Hepatocyte (in vitro differentiated cells): ENCODE measurements around the gene CDHR2. TPM values are rescaled to one million over a fixed set of nuclear protein-coding genes. Genes with fewer than 3 reads are reported as not detected.

Experiments used
- DNase-seq: peaks from one replicate; pipeline ENCODE4 v3.0.0-alpha.2; 2016; ENCODE audit warnings: low spot score
- H2AFZ ChIP-seq: fragments of 200-600 bp; sonication (generic); 2 replicates; pipeline ENCODE4 v1.6.0; 2016; ENCODE audit warnings: antibody characterized with exemption, mild to moderate bottlenecking
- H3K27ac ChIP-seq: fragments of 200-600 bp; sonication (generic); 2 replicates; pipeline ENCODE4 v1.5.1; 2016; ENCODE audit warnings: mild to moderate bottlenecking
- H3K27me3 ChIP-seq: fragments of 200-600 bp; sonication (generic); 2 replicates; pipeline ENCODE4 v1.6.1; 2016
- H3K36me3 ChIP-seq: fragments of 200-600 bp; sonication (generic); replicated peaks from 2 replicates; pipeline ENCODE4 v1.5.1; 2016; ENCODE audit warnings: low read depth; ENCODE audit not compliant: insufficient read depth
- H3K4me1 ChIP-seq: fragments of 200-600 bp; sonication (generic); 2 replicates; pipeline ENCODE4 v1.5.1; 2016; ENCODE audit warnings: mild to moderate bottlenecking, moderate library complexity; ENCODE audit not compliant: insufficient read depth
- H3K4me2 ChIP-seq: fragments of 200-600 bp; sonication (generic); 2 replicates; pipeline ENCODE4 v1.6.0; 2016
- H3K4me3 ChIP-seq: fragments of 200-600 bp; sonication (generic); 2 replicates; pipeline ENCODE4 v1.5.1; 2016; ENCODE audit warnings: mild to moderate bottlenecking
- H3K79me2 ChIP-seq: fragments of 200-600 bp; sonication (generic); 2 replicates; pipeline ENCODE4 v1.6.0; 2017; ENCODE audit warnings: mild to moderate bottlenecking
- H3K9me2 ChIP-seq: fragments of 200-600 bp; sonication (generic); replicated peaks from 2 replicates; pipeline ENCODE4 v1.6.0; 2017; ENCODE audit warnings: mild to moderate bottlenecking; ENCODE audit not compliant: insufficient read depth
- H3K9me3 ChIP-seq: fragments of 200-600 bp; sonication (generic); 2 replicates; pipeline ENCODE4 v1.5.1; 2016; ENCODE audit warnings: low read depth, mild to moderate bottlenecking
- H4K20me1 ChIP-seq: fragments of 200-600 bp; sonication (generic); 2 replicates; pipeline ENCODE4 v1.6.0; 2016; ENCODE audit warnings: mild to moderate bottlenecking; ENCODE audit not compliant: insufficient read depth, poor library complexity, severe bottlenecking
- EZH2 ChIP-seq: fragments of 200-600 bp; sonication (generic); IDR thresholded peaks from 2 replicates; pipeline ENCODE4 v1.6.1; 2016; ENCODE audit warnings: antibody characterized with exemption, mild to moderate bottlenecking, borderline replicate concordance
- EZH2phosphoT487 ChIP-seq: fragments of 200-600 bp; sonication (generic); IDR thresholded peaks from one replicate; pipeline ENCODE4 v1.6.1; 2018; ENCODE audit warnings: antibody characterized with exemption, mild to moderate bottlenecking, low read depth, moderate library complexity; ENCODE audit not compliant: unreplicated experiment, severe bottlenecking
- WGBS: methylation state at CpG from one replicate; pipeline ENCODE4 v1.1.6; 2016; ENCODE audit warnings: low lambda C conversion rate; ENCODE audit errors: missing lambda C conversion rate; 5-methylcytosine and 5-hydroxymethylcytosine counted together
- polyA plus RNA-seq: library from polyadenylated mRNA; unstranded; fragments of >200 nt; fragmentation: Nextera tagmentation; extraction: Ambion mirVana; gene quantifications from 2 replicates; pipeline ENCODE4 v1.2.1, GENCODE V29; 2016
- total RNA-seq: library from RNA; depleted of rRNA; stranded (reverse); fragments of >200 nt; gene quantifications from 2 replicates; pipeline ENCODE4 v1.2.3, GENCODE V29; 2014
- TF ChIP-seq, protein P1 (sequence below): fragments of 200-600 bp; sonication (generic); IDR thresholded peaks from 2 replicates; pipeline ENCODE4 v1.5.1; 2016; ENCODE audit warnings: antibody characterized with exemption, mild to moderate bottlenecking; ENCODE audit not compliant: poor library complexity

Gene CDHR2
- total and polyA plus RNA-seq, 2 experiments from 2014 or later, result 28.3 to 29.8 TPM

DNA sequence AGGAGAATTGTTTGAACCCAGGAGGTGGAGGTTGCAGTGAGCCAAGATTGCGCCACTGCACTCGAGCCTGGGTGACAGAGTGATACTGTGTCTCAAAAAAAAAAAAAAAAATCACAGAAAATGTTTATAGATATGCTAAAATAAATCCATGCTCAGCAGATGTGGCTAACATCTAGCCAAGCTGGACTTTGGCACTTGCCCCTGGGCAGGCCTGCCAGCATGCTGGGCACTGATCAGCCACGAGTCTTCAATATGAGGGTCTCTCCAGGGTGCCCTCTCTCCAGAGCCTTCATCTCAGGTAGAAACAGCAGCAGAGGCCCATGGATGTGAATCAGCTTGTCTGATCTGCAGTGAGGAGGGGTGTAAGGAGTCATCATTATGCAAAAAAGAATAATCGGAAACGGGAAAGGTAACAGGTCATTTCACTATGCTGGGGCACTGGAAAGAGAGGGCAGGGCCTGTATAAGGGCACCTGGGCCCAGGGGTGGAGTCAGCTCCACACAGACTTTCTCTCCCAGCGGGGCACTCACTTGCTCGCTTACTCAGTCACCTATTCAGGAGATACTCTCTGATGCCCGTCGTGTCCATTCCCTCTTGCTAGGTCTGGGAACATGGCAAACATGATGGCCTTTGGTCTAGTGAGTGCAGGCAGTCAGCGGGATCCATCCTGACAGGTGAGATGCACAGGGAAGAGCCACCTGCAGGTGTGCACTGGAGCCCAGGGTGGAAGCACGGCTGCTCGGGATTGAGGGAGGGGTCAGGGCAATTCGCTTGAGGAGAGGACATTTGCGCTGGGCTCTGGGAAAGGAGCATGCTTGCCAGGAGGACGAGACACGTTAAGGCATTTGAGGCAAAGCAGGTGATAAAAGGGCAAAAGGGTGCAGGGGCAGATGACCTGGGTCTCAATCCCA lies 29.1 kb upstream of the CDHR2 start:
- Histone ChIP-seq H3K4me2 (no peak overlapping the region), H3K4me1 (no peaks in the 10 kb centered on the region), H3K36me3 (no peaks in the 10 kb centered on the region), H3K4me3 (no peak overlapping the region), H4K20me1 (no peaks in the 10 kb centered on the region), H2AFZ (no peak overlapping the region), H3K27me3 (no peaks in the 10 kb centered on the region), H3K9me2 (no peaks in the 10 kb centered on the region), H3K79me2 (no peaks in the 10 kb centered on the region), H3K27ac (no peak overlapping the region), H3K9me3 (no peaks in the 10 kb centered on the region)
- TF ChIP-seq EZH2phosphoT487 (no peak), EZH2 (no peak)
- TF ChIP-seq, protein P1, sequence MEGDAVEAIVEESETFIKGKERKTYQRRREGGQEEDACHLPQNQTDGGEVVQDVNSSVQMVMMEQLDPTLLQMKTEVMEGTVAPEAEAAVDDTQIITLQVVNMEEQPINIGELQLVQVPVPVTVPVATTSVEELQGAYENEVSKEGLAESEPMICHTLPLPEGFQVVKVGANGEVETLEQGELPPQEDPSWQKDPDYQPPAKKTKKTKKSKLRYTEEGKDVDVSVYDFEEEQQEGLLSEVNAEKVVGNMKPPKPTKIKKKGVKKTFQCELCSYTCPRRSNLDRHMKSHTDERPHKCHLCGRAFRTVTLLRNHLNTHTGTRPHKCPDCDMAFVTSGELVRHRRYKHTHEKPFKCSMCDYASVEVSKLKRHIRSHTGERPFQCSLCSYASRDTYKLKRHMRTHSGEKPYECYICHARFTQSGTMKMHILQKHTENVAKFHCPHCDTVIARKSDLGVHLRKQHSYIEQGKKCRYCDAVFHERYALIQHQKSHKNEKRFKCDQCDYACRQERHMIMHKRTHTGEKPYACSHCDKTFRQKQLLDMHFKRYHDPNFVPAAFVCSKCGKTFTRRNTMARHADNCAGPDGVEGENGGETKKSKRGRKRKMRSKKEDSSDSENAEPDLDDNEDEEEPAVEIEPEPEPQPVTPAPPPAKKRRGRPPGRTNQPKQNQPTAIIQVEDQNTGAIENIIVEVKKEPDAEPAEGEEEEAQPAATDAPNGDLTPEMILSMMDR, result no peak
- no peak for DNase-seq
- 73% methylated on average over 16 of the region's 16 CpGs for WGBS

DNA sequence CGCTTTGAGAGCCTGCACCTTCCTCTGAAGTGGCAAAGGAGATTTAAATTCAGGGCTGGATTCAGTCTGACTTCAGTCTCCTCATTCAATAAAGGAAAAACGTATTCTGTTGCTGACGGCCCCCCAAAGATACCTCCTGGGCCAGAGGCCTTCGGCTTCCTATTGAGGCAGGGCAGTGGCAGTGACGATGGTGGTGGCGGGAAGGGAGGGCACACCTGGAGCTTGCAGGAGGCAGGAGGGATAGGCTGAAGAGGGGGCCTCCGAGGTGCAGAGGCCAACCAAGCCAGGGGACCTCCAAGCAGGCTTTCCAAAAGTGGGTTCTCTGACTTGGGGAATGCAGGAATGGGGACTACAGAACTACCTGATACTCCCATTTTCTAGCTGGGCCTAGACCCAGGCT lies 27.9 kb upstream of the CDHR2 start:
- H3K27ac ChIP-seq, result no peak overlapping the region
- no peaks in the 10 kb centered on the region for H3K4me1 ChIP-seq

DNA sequence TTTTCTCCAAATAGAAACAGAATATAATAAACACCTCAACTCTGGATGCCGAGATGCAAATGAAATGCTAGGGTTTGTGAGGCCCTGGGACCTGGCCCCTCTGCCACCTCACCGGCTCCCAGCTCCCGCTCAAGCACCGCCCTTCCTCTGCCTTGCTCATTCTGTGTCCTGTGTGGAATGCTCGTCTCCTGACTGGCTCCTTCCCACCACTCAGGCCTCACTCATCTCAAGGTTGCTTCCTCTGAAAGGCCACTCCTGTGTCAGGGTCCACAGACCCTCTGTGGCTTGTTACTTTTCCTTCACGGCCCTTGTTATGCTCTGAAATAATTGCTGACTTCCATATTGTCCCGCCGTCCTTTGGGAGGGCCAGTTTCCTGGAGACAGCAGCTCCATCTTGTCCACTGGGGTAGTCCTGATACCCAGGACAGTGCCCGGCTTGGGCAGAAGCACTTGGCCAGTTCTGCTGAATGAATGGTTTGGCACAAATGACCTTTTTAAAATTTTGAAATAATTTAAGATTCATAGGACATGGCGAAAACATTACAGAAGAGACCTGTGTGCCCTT lies 27.4 kb upstream of the CDHR2 start:
- 68% methylated on average over 10 of the region's 10 CpGs for WGBS
- H3K4me3 ChIP-seq, result no peak overlapping the region
- H3K79me2 ChIP-seq, result no peaks in the 10 kb centered on the region
- no peak overlapping the region for H3K27ac ChIP-seq
- no peak overlapping the region for H3K4me2 ChIP-seq
- no peaks in the 10 kb centered on the region for H3K9me3 ChIP-seq
- DNase-seq, result no peak
- H2AFZ ChIP-seq, result no peak overlapping the region
- no peaks in the 10 kb centered on the region for H3K27me3 ChIP-seq
- H4K20me1 ChIP-seq, result no peaks in the 10 kb centered on the region
- no peaks in the 10 kb centered on the region for H3K36me3 ChIP-seq
- TF ChIP-seq EZH2phosphoT487 (no peak), EZH2 (no peak)
- TF ChIP-seq, protein P1, result no peak
- H3K9me2 ChIP-seq, result no peaks in the 10 kb centered on the region
- no peaks in the 10 kb centered on the region for H3K4me1 ChIP-seq

More for the DNA sequence above, 27.9 kb upstream of the CDHR2 start:
- no peaks in the 10 kb centered on the region for H4K20me1 ChIP-seq
- no peaks in the 10 kb centered on the region for H3K36me3 ChIP-seq
- TF ChIP-seq EZH2phosphoT487, result no peak
- TF ChIP-seq, protein P1, result no peak
- TF ChIP-seq EZH2, result no peak
- 78% methylated on average over 7 of the region's 7 CpGs for WGBS
- no peak overlapping the region for H3K4me3 ChIP-seq
- no peaks in the 10 kb centered on the region for H3K9me3 ChIP-seq
- H3K9me2 ChIP-seq, result no peaks in the 10 kb centered on the region
- H3K4me2 ChIP-seq, result no peak overlapping the region
- no peak for DNase-seq
- H2AFZ ChIP-seq, result no peak overlapping the region
- no peaks in the 10 kb centered on the region for H3K27me3 ChIP-seq
- H3K79me2 ChIP-seq, result no peaks in the 10 kb centered on the region
